Heart left ventricle (tissue), 13 donors: Measurements from ENCODE around the gene FOXG1.

Experiments
- POLR2A ChIP-seq, 2 donors: fragments of 450-650 bp; IDR thresholded peaks; one replicate each; pipeline ENCODE4 v1.6.1; 2017; ENCODE audit warnings: antibody characterized with exemption in 2 of 2, mild to moderate bottlenecking in 2 of 2, moderate library complexity in 2 of 2
- TF ChIP-seq, protein P1 (sequence below), 12 donors: fragments of 200-600 bp; sonication (generic) in 4 of 12; IDR thresholded peaks; one replicate each; pipeline versions ENCODE4 v1.5.0 to v1.8.0; 2018 to 2022; ENCODE audit warnings: antibody characterized with exemption in 12 of 12, mild to moderate bottlenecking in 5 of 12
- donor health status: ischemic (EF 13 %, LVEDD 7.1; RV severe dilation, severe dysfunction).
- donor health status: DM: no; HTN: yes; CAD: no.
- donor health status: DM: no; HTN: no; CAD: no.
- donor health status: ischemic (EF 25% LVEDD 6.9; RV normal size, moderate dysfunction).
- donor health status: ischemic (EF 25% LVEDD 5.7; RV mildly dilated, moderate dysfunction).
- donor health status: ischemic (EF 35%, LVEDD 5.7; RV mildly dilated, moderate dysfunction).
- donor health status: nonischemic (EF 11% LVEDD 7.7; RV severe dilation, severe dysfunction).
- donor health status: DM: yes; HTN: yes; CAD: no.
- donor health status: PGD.
- donor health status: ischemic (EF 29% LVEDD 5.4; RV normal size, mild dysfunction).
- donor health status: nonischemic (EF 23%, LVEDD 6.1; RV moderate dilation, normal function).

DNA sequence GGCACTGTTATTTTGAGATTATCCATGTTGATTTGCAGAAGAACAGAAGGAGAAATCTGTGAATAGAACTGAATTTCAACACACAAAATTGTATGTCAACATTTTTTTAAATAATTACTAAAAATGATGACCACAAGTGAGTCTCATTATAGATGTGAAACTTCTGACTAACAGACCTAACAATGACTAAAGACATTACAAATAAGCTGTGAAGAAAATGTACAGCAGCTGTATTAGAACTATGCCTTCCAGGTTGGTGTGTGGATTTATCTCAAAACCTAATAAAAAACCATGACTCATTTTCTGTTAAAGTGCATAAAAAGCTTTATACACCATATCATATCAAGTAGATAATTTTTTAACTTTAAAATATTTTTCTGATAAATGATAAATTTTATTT is 22.5 kb upstream of the FOXG1 start:
- TF ChIP-seq, protein P1, sequence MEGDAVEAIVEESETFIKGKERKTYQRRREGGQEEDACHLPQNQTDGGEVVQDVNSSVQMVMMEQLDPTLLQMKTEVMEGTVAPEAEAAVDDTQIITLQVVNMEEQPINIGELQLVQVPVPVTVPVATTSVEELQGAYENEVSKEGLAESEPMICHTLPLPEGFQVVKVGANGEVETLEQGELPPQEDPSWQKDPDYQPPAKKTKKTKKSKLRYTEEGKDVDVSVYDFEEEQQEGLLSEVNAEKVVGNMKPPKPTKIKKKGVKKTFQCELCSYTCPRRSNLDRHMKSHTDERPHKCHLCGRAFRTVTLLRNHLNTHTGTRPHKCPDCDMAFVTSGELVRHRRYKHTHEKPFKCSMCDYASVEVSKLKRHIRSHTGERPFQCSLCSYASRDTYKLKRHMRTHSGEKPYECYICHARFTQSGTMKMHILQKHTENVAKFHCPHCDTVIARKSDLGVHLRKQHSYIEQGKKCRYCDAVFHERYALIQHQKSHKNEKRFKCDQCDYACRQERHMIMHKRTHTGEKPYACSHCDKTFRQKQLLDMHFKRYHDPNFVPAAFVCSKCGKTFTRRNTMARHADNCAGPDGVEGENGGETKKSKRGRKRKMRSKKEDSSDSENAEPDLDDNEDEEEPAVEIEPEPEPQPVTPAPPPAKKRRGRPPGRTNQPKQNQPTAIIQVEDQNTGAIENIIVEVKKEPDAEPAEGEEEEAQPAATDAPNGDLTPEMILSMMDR (IDR thresholded peaks at IDR 0.05), result no peak
- no peak for TF ChIP-seq POLR2A (IDR thresholded peaks at IDR 0.05)
